Neural cell (in vitro differentiated cells): ENCODE measurements around the gene QSOX2. TPM values are rescaled to one million over a fixed set of nuclear protein-coding genes. Genes with fewer than 3 reads are reported as not detected.

Experiments
- H2AFZ ChIP-seq: fragments of 200-600, 300-800 bp; sonication (generic), shearing (Covaris generic); 2 replicates; pipeline ENCODE4 v1.6.0; 2014; ENCODE audit warnings: low read depth, mild to moderate bottlenecking, antibody characterized with exemption, low read length, moderate library complexity
- H3F3A ChIP-seq: fragments of 200-600 bp; shearing (Covaris generic); 2 replicates; pipeline ENCODE4 v1.6.1; 2016; ENCODE audit warnings: mild to moderate bottlenecking, moderate library complexity, mixed read lengths, antibody characterized with exemption, low read length; ENCODE audit not compliant: insufficient read depth, poor library complexity, severe bottlenecking
- H3K27ac ChIP-seq: fragments of 200-600, 300-800 bp; sonication (generic), shearing (Covaris generic); 2 replicates; pipeline ENCODE4 v1.5.1; 2014; ENCODE audit warnings: mild to moderate bottlenecking, low read length, moderate library complexity
- H3K27me3 ChIP-seq: fragments of 300-800, 200-600 bp; sonication (generic), shearing (Covaris generic); 2 replicates; pipeline ENCODE4 v1.6.0; 2014; ENCODE audit warnings: mild to moderate bottlenecking, low read depth, low read length, moderate library complexity; ENCODE audit not compliant: insufficient read depth
- H3K36me3 ChIP-seq: fragments of 300-800, 200-600 bp; sonication (generic), shearing (Covaris generic); 2 replicates; pipeline ENCODE4 v1.5.1; 2014; ENCODE audit warnings: mild to moderate bottlenecking, antibody characterized with exemption, low read length, moderate library complexity; ENCODE audit not compliant: insufficient read depth
- H3K4me2 ChIP-seq: fragments of 300-800, 200-600 bp; sonication (generic), shearing (Covaris generic); 2 replicates; pipeline ENCODE4 v1.6.0; 2014; ENCODE audit warnings: mild to moderate bottlenecking, low read length
- H3K4me3 ChIP-seq: fragments of 300-800, 200-600 bp; sonication (generic), shearing (Covaris generic); 2 replicates; pipeline ENCODE4 v1.5.1; 2014; ENCODE audit warnings: mild to moderate bottlenecking, low read length, moderate library complexity
- H3K79me2 ChIP-seq: fragments of 200-600 bp; shearing (Covaris generic); replicated peaks from 2 replicates; pipeline ENCODE4 v1.6.0; 2014; ENCODE audit warnings: mild to moderate bottlenecking, low read length, moderate library complexity; ENCODE audit not compliant: insufficient read depth
- H3K9ac ChIP-seq: fragments of 300-800, 200-600 bp; sonication (generic), shearing (Covaris generic); 2 replicates; pipeline ENCODE4 v1.6.1; 2016; ENCODE audit warnings: mild to moderate bottlenecking, low read length, mixed read lengths
- H3K9me2 ChIP-seq: fragments of 200-600 bp; shearing (Covaris generic); 2 replicates; pipeline ENCODE4 v1.6.1; 2016; ENCODE audit warnings: mild to moderate bottlenecking, low read length, mixed read lengths; ENCODE audit not compliant: insufficient read depth
- H3K9me3 ChIP-seq: fragments of 200-600, 300-800 bp; sonication (generic), shearing (Covaris generic); 2 replicates; pipeline ENCODE4 v1.6.1; 2016; ENCODE audit warnings: mild to moderate bottlenecking, mixed run types, low read length, moderate library complexity, mixed read lengths
- H4K20me1 ChIP-seq: fragments of 200-600 bp; shearing (Covaris generic); 2 replicates; pipeline ENCODE4 v1.6.1; 2016; ENCODE audit warnings: mild to moderate bottlenecking, mixed run types; ENCODE audit not compliant: insufficient read depth
- EP300 ChIP-seq: fragments of 450-650 bp; conservative IDR thresholded peaks from 2 replicates; pipeline ENCODE4 v1.6.1; 2014; ENCODE audit warnings: antibody characterized with exemption, mild to moderate bottlenecking, moderate library complexity; ENCODE audit not compliant: poor library complexity, severe bottlenecking
- EZH2 ChIP-seq: fragments of 200-600, 300-800 bp; shearing (Covaris generic), sonication (generic); IDR thresholded peaks from 2 replicates; pipeline ENCODE4 v1.6.1; 2014; ENCODE audit warnings: antibody characterized with exemption, low read length, borderline replicate concordance, mild to moderate bottlenecking; ENCODE audit not compliant: insufficient read depth, poor library complexity, severe bottlenecking
- MXI1 ChIP-seq: fragments of 450-650 bp; conservative IDR thresholded peaks from 2 replicates; pipeline ENCODE4 v1.6.1; 2014; ENCODE audit warnings: antibody characterized with exemption, mild to moderate bottlenecking; ENCODE audit not compliant: poor library complexity, severe bottlenecking
- POLR2AphosphoS5 ChIP-seq: IDR thresholded peaks from 2 replicates; pipeline ENCODE4 v1.6.1; 2012
- RAD21 ChIP-seq: fragments of 450-650 bp; conservative IDR thresholded peaks from 2 replicates; pipeline ENCODE4 v1.6.1; 2014; ENCODE audit warnings: antibody characterized with exemption, mild to moderate bottlenecking, moderate library complexity
- SMC3 ChIP-seq: fragments of 450-650 bp; conservative IDR thresholded peaks from 2 replicates; pipeline ENCODE4 v1.6.1; 2014; ENCODE audit warnings: antibody characterized with exemption, mild to moderate bottlenecking, moderate library complexity; ENCODE audit not compliant: poor library complexity
- TAF1 ChIP-seq: IDR thresholded peaks from 2 replicates; pipeline ENCODE4 v1.6.1; 2012; ENCODE audit warnings: low read depth
- polyA plus RNA-seq: library from polyadenylated mRNA; depleted of rRNA; stranded (reverse); fragments of >200 nt; gene quantifications from 2 replicates; pipeline ENCODE4 v1.2.3, GENCODE V29; 2014
- TF ChIP-seq, protein P1 (sequence below): fragments of 450-650 bp; IDR thresholded peaks from 2 replicates; pipeline ENCODE4 v1.5.1; 2014; ENCODE audit warnings: antibody characterized with exemption, mild to moderate bottlenecking, moderate library complexity; ENCODE audit not compliant: poor library complexity, severe bottlenecking
- TF ChIP-seq, protein P2 (sequence below): IDR thresholded peaks from 2 replicates; pipeline ENCODE4 v1.6.1; 2012; ENCODE audit warnings: borderline replicate concordance

Gene QSOX2
- polyA plus RNA-seq, 1 donor from 2014 or later = 20.7 TPM

DNA sequence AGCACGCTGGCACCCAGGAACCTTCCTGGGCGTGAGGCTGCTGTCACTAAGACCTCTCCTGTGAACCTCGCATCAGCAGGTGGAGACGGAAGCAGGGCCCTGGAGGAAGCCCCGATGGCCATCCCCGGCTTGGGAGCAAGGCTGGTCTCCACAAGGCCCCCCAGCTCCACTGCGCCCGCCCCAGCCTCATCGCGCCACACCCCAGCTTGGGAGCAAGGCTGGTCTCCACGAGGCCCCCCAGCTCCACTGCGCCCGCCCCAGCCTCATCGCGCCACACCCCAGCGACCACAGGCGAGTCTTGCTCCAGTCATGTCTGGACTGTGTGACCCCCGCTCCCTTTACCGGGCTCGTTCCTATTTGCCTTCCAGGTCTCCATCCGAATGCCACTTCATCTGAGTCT is 11.0 kb downstream of the QSOX2 start:
- no peak overlapping the region for H3K27ac ChIP-seq
- no peak overlapping the region for H3K4me3 ChIP-seq
- H3K27me3 ChIP-seq = no peaks in the 10 kb centered on the region
- H2AFZ ChIP-seq = no peak overlapping the region
- no peak overlapping the region for H3K9ac ChIP-seq
- H4K20me1 ChIP-seq = no peaks in the 10 kb centered on the region
- no peak overlapping the region for H3K4me2 ChIP-seq
- no peaks in the 10 kb centered on the region for H3K79me2 ChIP-seq
- H3K9me3 ChIP-seq = no peaks in the 10 kb centered on the region
- no peaks in the 10 kb centered on the region for H3F3A ChIP-seq
- no peaks in the 10 kb centered on the region for H3K9me2 ChIP-seq
- no peaks in the 10 kb centered on the region for H3K36me3 ChIP-seq
- TF ChIP-seq RAD21 = no peak
- TF ChIP-seq, protein P1, sequence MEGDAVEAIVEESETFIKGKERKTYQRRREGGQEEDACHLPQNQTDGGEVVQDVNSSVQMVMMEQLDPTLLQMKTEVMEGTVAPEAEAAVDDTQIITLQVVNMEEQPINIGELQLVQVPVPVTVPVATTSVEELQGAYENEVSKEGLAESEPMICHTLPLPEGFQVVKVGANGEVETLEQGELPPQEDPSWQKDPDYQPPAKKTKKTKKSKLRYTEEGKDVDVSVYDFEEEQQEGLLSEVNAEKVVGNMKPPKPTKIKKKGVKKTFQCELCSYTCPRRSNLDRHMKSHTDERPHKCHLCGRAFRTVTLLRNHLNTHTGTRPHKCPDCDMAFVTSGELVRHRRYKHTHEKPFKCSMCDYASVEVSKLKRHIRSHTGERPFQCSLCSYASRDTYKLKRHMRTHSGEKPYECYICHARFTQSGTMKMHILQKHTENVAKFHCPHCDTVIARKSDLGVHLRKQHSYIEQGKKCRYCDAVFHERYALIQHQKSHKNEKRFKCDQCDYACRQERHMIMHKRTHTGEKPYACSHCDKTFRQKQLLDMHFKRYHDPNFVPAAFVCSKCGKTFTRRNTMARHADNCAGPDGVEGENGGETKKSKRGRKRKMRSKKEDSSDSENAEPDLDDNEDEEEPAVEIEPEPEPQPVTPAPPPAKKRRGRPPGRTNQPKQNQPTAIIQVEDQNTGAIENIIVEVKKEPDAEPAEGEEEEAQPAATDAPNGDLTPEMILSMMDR = no peak
- no peak for TF ChIP-seq TAF1
- TF ChIP-seq, protein P2, sequence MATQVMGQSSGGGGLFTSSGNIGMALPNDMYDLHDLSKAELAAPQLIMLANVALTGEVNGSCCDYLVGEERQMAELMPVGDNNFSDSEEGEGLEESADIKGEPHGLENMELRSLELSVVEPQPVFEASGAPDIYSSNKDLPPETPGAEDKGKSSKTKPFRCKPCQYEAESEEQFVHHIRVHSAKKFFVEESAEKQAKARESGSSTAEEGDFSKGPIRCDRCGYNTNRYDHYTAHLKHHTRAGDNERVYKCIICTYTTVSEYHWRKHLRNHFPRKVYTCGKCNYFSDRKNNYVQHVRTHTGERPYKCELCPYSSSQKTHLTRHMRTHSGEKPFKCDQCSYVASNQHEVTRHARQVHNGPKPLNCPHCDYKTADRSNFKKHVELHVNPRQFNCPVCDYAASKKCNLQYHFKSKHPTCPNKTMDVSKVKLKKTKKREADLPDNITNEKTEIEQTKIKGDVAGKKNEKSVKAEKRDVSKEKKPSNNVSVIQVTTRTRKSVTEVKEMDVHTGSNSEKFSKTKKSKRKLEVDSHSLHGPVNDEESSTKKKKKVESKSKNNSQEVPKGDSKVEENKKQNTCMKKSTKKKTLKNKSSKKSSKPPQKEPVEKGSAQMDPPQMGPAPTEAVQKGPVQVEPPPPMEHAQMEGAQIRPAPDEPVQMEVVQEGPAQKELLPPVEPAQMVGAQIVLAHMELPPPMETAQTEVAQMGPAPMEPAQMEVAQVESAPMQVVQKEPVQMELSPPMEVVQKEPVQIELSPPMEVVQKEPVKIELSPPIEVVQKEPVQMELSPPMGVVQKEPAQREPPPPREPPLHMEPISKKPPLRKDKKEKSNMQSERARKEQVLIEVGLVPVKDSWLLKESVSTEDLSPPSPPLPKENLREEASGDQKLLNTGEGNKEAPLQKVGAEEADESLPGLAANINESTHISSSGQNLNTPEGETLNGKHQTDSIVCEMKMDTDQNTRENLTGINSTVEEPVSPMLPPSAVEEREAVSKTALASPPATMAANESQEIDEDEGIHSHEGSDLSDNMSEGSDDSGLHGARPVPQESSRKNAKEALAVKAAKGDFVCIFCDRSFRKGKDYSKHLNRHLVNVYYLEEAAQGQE = no peak
- no peak for TF ChIP-seq MXI1
- TF ChIP-seq SMC3 = no peak
- TF ChIP-seq EP300 = no peak

DNA sequence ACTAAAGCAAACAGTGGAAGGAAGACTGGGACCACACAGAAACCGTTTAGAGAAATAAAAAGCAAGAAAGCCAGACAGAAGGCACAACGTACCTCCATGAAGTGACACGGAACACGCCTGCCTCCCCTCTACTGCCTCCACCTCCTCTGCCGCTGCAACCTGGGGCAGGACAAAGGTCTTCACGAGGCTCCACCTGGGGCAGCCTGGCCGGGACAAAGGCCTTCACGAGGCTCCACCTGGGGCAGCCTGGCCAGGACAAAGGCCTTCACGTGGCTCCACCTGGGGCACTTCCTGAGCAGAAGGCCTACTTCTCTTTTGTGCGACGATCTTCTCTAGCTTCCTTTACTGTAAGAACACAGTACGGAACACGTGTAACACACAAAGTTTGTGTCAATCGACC is 11.7 kb downstream of the QSOX2 start:
- Histone ChIP-seq H3K27ac (no peak overlapping the region), H4K20me1 (no peaks in the 10 kb centered on the region), H3K9me2 (no peaks in the 10 kb centered on the region), H3K79me2 (no peaks in the 10 kb centered on the region), H2AFZ (no peak overlapping the region), H3K36me3 (no peaks in the 10 kb centered on the region), H3K9ac (no peak overlapping the region), H3F3A (no peaks in the 10 kb centered on the region), H3K9me3 (no peaks in the 10 kb centered on the region), H3K4me3 (no peak overlapping the region), H3K27me3 (no peaks in the 10 kb centered on the region), H3K4me2 (no peak overlapping the region)
- TF ChIP-seq EP300 (no peak), SMC3 (no peak), MXI1 (no peak), EZH2 (no peak), POLR2AphosphoS5 (no peak), RAD21 (no peak), TAF1 (no peak)
- TF ChIP-seq, protein P1 = no peak
- TF ChIP-seq, protein P2 = no peak
